IPS-20b (cell line): ENCODE measurements around the gene TTC38.

ENCODE experiments used
- H3K27ac ChIP-seq: one replicate; pipeline ENCODE4 v1.5.1; 2013; ENCODE audit warnings: low read length
- H3K27me3 ChIP-seq: 2 replicates; pipeline ENCODE4 v1.6.1; 2013; ENCODE audit warnings: mild to moderate bottlenecking, low read length, inconsistent platforms; ENCODE audit not compliant: insufficient read depth
- H3K36me3 ChIP-seq: 2 replicates; pipeline ENCODE4 v1.6.1; 2013; ENCODE audit warnings: low read depth, mild to moderate bottlenecking, inconsistent platforms, low read length, moderate library complexity; ENCODE audit not compliant: insufficient read depth
- H3K4me1 ChIP-seq: 2 replicates; pipeline ENCODE4 v1.6.1; 2013; ENCODE audit warnings: mild to moderate bottlenecking, control low read depth, inconsistent platforms, low read length, moderate library complexity; ENCODE audit not compliant: insufficient read depth
- H3K4me3 ChIP-seq: 2 replicates; pipeline ENCODE4 v1.5.1; 2013; ENCODE audit warnings: mild to moderate bottlenecking, low read length, inconsistent platforms
- H3K9ac ChIP-seq: 2 replicates; pipeline ENCODE4 v1.6.1; 2013; ENCODE audit warnings: low read depth, mild to moderate bottlenecking, inconsistent platforms, low read length, moderate library complexity
- H3K9me3 ChIP-seq: 2 replicates; pipeline ENCODE4 v1.6.1; 2013; ENCODE audit warnings: mild to moderate bottlenecking, low read depth, low read length, inconsistent platforms; ENCODE audit not compliant: insufficient read depth

TTC38 gene

GRCh38 chr22:46280999-46281623 lies 13.3 kb downstream of the TTC38 start:
- Histone ChIP-seq H3K27ac (no peak overlapping the region), H3K9ac (no peak overlapping the region), H3K4me3 (no peak overlapping the region), H3K27me3 (no peaks in the 10 kb centered on the region), H3K9me3 (no peaks in the 10 kb centered on the region), H3K4me1 (no peaks in the 10 kb centered on the region), H3K36me3 (peaks cover 70% of the 10 kb centered on the region)

- Histone ChIP-seq H3K36me3 (peaks cover 66% of the 10 kb centered on the region), H3K27me3 (no peaks in the 10 kb centered on the region), H3K27ac (no peak overlapping the region), H3K4me3 (no peak overlapping the region), H3K4me1 (no peaks in the 10 kb centered on the region), H3K9ac (no peak overlapping the region), H3K9me3 (no peaks in the 10 kb centered on the region)
Measured at GRCh38 chr22:46281866-46282678, 14.3 kb downstream of the TTC38 start.

GRCh38 chr22:46286006-46286405 lies 18.2 kb downstream of the TTC38 start:
- H3K4me3 ChIP-seq, result no peak overlapping the region
- H3K27me3 ChIP-seq, result no peaks in the 10 kb centered on the region
- H3K9ac ChIP-seq, result no peak overlapping the region
- H3K36me3 ChIP-seq, result peaks cover 37% of the 10 kb centered on the region
- no peak overlapping the region for H3K27ac ChIP-seq
- H3K4me1 ChIP-seq, result no peaks in the 10 kb centered on the region
- no peaks in the 10 kb centered on the region for H3K9me3 ChIP-seq

GRCh38 chr22:46286941-46287872 lies 19.4 kb downstream of the TTC38 start:
- Histone ChIP-seq H3K36me3 (peaks cover 30% of the 10 kb centered on the region; the same call in 1 of the 2 replicates), H3K9me3 (no peaks in the 10 kb centered on the region), H3K4me3 (no peak overlapping the region), H3K4me1 (no peaks in the 10 kb centered on the region), H3K27ac (no peak overlapping the region), H3K27me3 (no peaks in the 10 kb centered on the region), H3K9ac (no peak overlapping the region)

- H3K9me3 ChIP-seq, result no peaks in the 10 kb centered on the region
- no peak overlapping the region for H3K27ac ChIP-seq
- no peaks in the 10 kb centered on the region for H3K4me1 ChIP-seq
- H3K4me3 ChIP-seq, result no peak overlapping the region
- peaks cover 32% of the 10 kb centered on the region; the same call in 1 of the 2 replicates for H3K36me3 ChIP-seq
- no peak overlapping the region for H3K9ac ChIP-seq
- no peaks in the 10 kb centered on the region for H3K27me3 ChIP-seq
Measured at GRCh38 chr22:46287873-46288751, 20.3 kb downstream of the TTC38 start.

- no peaks in the 10 kb centered on the region for H3K9me3 ChIP-seq
- H3K4me1 ChIP-seq, result no peaks in the 10 kb centered on the region
- H3K9ac ChIP-seq, result no peak overlapping the region
- H3K27me3 ChIP-seq, result no peaks in the 10 kb centered on the region
- H3K27ac ChIP-seq, result no peak overlapping the region
- H3K4me3 ChIP-seq, result no peak overlapping the region
- H3K36me3 ChIP-seq, result peaks cover 32% of the 10 kb centered on the region; the same call in 1 of the 2 replicates
Measured at GRCh38 chr22:46288846-46289243, 21.0 kb downstream of the TTC38 start.

GRCh38 chr22:46289244-46289891 lies 21.6 kb downstream of the TTC38 start:
- no peak overlapping the region for H3K27ac ChIP-seq
- H3K9ac ChIP-seq, result no peak overlapping the region
- H3K4me3 ChIP-seq, result no peak overlapping the region

GRCh38 chr22:46290121-46290842 lies 22.5 kb downstream of the TTC38 start:
- no peak overlapping the region for H3K4me3 ChIP-seq
- H3K27ac ChIP-seq, result no peak overlapping the region
- no peaks in the 10 kb centered on the region for H3K27me3 ChIP-seq
- H3K36me3 ChIP-seq, result peaks cover 18% of the 10 kb centered on the region; the same call in 1 of the 2 replicates
- H3K4me1 ChIP-seq, result no peaks in the 10 kb centered on the region
- no peaks in the 10 kb centered on the region for H3K9me3 ChIP-seq
- no peak overlapping the region for H3K9ac ChIP-seq

More at GRCh38 chr22:46289244-46289891, 21.6 kb downstream of the TTC38 start:
- Histone ChIP-seq H3K36me3 (peaks cover 26% of the 10 kb centered on the region; the same call in 1 of the 2 replicates), H3K27me3 (no peaks in the 10 kb centered on the region), H3K9me3 (no peaks in the 10 kb centered on the region), H3K4me1 (no peaks in the 10 kb centered on the region)

GRCh38 chr22:46290843-46291785 lies 23.3 kb downstream of the TTC38 start:
- no peak overlapping the region for H3K9ac ChIP-seq
- H3K27me3 ChIP-seq, result no peaks in the 10 kb centered on the region
- H3K36me3 ChIP-seq, result peaks cover 12% of the 10 kb centered on the region; the same call in 1 of the 2 replicates
- H3K9me3 ChIP-seq, result no peaks in the 10 kb centered on the region
- peaks cover 3% of the 10 kb centered on the region; the same call in 1 of the 2 replicates for H3K4me1 ChIP-seq
- no peak overlapping the region for H3K4me3 ChIP-seq
- no peak overlapping the region for H3K27ac ChIP-seq
